Omental fat pad (tissue), 4 donors: ENCODE measurements around the gene SDK1. TPM values are rescaled to one million over a fixed set of nuclear protein-coding genes. Genes with fewer than 3 reads are reported as not detected.

Source experiments
- ATAC-seq: fragments of 150-250 bp; one replicate; pipeline ENCODE4 v1.9.1; 2016; ENCODE audit warnings: mild to moderate bottlenecking, moderate library complexity; ENCODE audit not compliant: low FRiP score
- DNase-seq: peaks from one replicate; pipeline ENCODE4 v3.0.0-alpha.2; 2019; ENCODE audit warnings: low spot score
- total RNA-seq, 4 donors: library from RNA; depleted of rRNA; stranded (reverse); fragments of >200 nt; gene quantifications; one replicate each; pipeline ENCODE4 v1.1.0, GENCODE V29; 2016
- TF ChIP-seq, protein P1 (sequence below), 3 donors: fragments of 450-650 bp; IDR thresholded peaks; one replicate each; pipeline ENCODE4 v1.5.1; 2016 to 2017; ENCODE audit warnings: antibody characterized with exemption in 3 of 3, mild to moderate bottlenecking in 3 of 3, moderate library complexity in 2 of 3

The SDK1 gene
- total RNA-seq, 4 donors from 2014 or later: 2.5 to 14.7 (median 5.4) TPM

DNA sequence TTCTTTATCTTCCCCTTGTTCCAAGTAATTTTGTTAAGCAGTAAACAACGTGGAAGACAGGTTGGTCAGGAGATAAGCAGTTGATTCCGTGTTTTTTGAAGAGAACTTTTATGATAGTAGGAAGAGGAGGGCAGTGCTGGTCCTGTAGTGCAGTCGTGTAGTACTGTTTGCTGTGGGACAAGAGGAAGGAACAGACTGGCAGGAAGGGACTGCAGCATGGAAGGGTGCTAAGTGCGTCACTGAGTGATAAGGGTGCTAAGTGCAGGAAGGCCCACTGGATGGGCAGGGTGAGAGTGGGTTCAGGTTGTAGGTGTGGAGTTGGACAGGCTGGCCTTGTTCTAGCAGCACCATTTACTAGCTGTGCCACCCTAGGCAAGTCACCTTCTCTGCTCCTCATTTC lies 125.0 kb downstream of the SDK1 start:
- ATAC-seq: no peak
- no peak for DNase-seq
- TF ChIP-seq, protein P1, sequence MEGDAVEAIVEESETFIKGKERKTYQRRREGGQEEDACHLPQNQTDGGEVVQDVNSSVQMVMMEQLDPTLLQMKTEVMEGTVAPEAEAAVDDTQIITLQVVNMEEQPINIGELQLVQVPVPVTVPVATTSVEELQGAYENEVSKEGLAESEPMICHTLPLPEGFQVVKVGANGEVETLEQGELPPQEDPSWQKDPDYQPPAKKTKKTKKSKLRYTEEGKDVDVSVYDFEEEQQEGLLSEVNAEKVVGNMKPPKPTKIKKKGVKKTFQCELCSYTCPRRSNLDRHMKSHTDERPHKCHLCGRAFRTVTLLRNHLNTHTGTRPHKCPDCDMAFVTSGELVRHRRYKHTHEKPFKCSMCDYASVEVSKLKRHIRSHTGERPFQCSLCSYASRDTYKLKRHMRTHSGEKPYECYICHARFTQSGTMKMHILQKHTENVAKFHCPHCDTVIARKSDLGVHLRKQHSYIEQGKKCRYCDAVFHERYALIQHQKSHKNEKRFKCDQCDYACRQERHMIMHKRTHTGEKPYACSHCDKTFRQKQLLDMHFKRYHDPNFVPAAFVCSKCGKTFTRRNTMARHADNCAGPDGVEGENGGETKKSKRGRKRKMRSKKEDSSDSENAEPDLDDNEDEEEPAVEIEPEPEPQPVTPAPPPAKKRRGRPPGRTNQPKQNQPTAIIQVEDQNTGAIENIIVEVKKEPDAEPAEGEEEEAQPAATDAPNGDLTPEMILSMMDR (IDR thresholded peaks at IDR 0.05): no peak

DNA sequence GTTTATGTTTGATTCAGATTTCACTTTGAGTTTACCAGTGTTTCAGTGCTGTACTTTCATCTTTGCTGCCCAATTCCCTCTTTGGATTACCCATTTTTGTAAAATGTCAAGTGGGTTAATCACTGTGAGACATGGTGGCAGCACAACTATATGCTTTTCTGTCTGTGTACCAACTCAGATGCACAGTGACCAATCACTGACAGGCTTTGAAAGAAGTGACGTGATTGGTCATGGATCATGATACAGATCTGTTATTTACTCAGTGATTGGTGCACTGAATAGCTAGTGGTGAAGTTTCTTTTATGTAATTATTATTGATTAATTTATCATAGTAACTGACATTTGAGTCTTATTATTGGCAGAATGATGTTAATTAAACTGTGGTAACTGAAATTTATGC lies 126.9 kb downstream of the SDK1 start:
- no peak for DNase-seq
- TF ChIP-seq, protein P1 (IDR thresholded peaks at IDR 0.05): no peak
- ATAC-seq: no peak

DNA sequence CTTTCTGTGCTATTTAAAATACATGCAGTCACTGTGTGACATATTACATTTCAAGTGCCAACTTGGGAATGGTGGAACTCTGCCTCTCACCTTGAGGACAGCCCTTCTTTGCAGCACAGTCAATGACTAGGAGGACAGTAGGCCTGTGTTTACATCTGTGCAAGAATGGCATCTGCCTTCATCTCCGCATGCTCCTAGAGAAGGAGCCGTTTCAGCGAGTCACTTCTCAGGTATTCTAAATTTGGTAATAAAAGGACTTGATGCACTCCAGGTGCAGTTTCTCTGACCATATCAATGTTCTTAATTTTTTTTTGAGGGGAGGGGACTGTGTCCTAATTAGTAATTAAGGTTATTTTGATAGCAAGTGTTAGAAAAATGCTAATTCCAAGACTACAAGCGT lies 128.9 kb downstream of the SDK1 start:
- DNase-seq (no peak), ATAC-seq (no peak)
- TF ChIP-seq, protein P1 (IDR thresholded peaks at IDR 0.05): no peak

DNA sequence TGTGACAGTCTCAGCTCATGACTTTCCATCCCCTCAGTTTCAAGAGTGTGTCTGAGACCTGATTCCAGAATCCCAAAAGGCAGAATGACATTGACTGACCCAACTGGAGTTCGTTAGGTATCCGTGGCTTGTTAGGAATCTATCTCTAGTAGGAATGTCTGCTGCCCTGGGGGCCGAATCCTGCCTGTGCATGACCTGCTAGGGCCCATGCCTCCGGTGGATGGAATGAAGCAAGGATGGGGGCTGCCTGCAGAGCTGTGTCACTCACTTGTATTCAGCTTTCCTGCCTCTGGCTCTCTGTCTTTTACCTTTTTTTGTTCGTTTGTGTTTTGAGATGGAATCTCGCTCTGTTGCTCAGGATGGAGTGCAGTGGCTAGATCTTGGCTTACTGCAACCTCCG lies 129.5 kb downstream of the SDK1 start:
- ATAC-seq: no peak
- no peak for DNase-seq
- TF ChIP-seq, protein P1 (IDR thresholded peaks at IDR 0.05): no peak

DNA sequence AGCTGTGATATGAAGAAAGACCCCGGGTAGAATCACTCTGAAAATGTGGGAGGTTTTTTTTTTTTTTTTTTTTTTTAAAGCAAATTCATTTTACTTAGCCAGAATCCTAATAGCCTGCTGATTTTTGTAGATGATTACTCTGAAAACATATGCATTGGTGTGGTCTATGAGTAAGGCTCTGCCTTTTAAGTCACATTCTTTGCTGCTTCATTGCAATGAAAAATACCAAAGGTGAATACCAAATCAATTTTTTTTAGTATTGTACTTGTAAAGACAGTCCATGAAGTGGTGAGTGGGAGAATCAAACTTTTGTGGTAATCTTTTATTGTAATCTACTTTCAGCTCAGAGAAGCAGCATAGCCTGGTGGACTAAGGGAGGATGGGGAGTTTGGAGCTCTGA lies 130.3 kb downstream of the SDK1 start:
- ATAC-seq (no peak), DNase-seq (no peak)
- TF ChIP-seq, protein P1 (IDR thresholded peaks at IDR 0.05): no peak

DNA sequence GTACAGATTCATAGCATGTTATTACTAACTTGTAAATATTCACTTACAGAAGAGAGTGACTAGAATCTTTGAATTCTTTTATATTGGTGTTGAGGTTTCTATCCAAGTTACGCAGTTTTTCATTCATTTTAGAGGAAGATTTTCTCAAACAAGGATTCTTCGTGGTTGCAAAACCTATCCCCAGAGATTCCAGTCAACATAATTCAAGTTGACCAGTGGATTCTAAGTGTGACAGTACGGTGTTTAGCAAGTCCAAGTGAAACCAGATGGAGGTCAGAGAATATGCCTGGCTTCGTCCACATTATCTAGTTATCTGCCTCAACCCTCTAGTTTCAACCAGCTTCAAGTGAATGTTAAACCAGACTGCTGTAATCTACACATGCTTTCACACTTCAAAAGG lies 131.9 kb downstream of the SDK1 start:
- no peak for DNase-seq
- ATAC-seq: no peak
- TF ChIP-seq, protein P1 (IDR thresholded peaks at IDR 0.05): no peak

DNA sequence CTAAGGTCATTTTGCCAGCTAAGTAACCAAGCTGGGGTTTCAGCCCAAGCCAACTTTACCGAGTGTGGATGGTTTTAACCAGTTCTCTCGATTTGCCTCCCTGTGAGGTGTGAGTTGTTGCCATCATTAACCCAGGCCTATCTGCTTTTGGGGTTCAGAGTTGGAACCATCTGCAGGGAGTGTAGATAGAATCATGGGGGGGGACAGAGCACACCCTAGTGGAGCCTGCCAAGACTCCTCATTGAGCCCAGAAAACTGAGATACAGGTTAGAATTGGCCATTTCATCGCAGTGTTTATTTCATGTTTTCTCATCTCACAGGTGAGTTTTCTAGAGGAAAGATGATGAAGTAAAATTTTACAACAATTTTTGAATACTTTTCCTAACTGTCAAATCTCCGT lies 133.6 kb downstream of the SDK1 start:
- TF ChIP-seq, protein P1 (IDR thresholded peaks at IDR 0.05): no peak
- no peak for ATAC-seq

More for the DNA sequence above, 133.6 kb downstream of the SDK1 start:
- DNase-seq: no peak
